ENCODE measurements around the gene TNIK.

The TNIK gene

GRCh38 chr3:171354706-171355582 is 105.3 kb downstream of the TNIK start:
- DNase-seq (ENCODE audit: insufficient read length) (no peak), FAIRE-seq (no peak)
- TF ChIP-seq POLR2A (IDR thresholded peaks at IDR 0.05; ENCODE audit: low read depth, low read length) (no peak), POLR2AphosphoS5 (IDR thresholded peaks at IDR 0.05; ENCODE audit: low read depth, low read length) (no peak), TAF1 (IDR thresholded peaks at IDR 0.05; ENCODE audit: borderline replicate concordance, low read depth, low read length) (no peak)

- FAIRE-seq (no peak), DNase-seq (ENCODE audit: insufficient read length) (no peak)
- TF ChIP-seq POLR2AphosphoS5 (IDR thresholded peaks at IDR 0.05; ENCODE audit: low read depth, low read length): no peak
- no peak for TF ChIP-seq TAF1 (IDR thresholded peaks at IDR 0.05; ENCODE audit: borderline replicate concordance, low read depth, low read length)
- TF ChIP-seq POLR2A (IDR thresholded peaks at IDR 0.05; ENCODE audit: low read depth, low read length): no peak
These were observed 106.0 kb downstream of the TNIK start for GRCh38 chr3:171354049-171354705.

GRCh38 chr3:171353423-171353822 is 106.8 kb downstream of the TNIK start:
- peak; percentile 5 for FAIRE-seq

GRCh38 chr3:171352387-171352935 is 107.7 kb downstream of the TNIK start:
- no peak for FAIRE-seq
- no peak for DNase-seq (ENCODE audit: insufficient read length)
- no peak for TF ChIP-seq TAF1 (IDR thresholded peaks at IDR 0.05; ENCODE audit: borderline replicate concordance, low read depth, low read length)
- no peak for TF ChIP-seq POLR2AphosphoS5 (IDR thresholded peaks at IDR 0.05; ENCODE audit: low read depth, low read length)
- no peak for TF ChIP-seq POLR2A (IDR thresholded peaks at IDR 0.05; ENCODE audit: low read depth, low read length)

More at GRCh38 chr3:171353423-171353822, 106.8 kb downstream of the TNIK start:
- no peak for DNase-seq (ENCODE audit: insufficient read length)
- TF ChIP-seq TAF1 (IDR thresholded peaks at IDR 0.05; ENCODE audit: borderline replicate concordance, low read depth, low read length) (no peak), POLR2AphosphoS5 (IDR thresholded peaks at IDR 0.05; ENCODE audit: low read depth, low read length) (no peak), POLR2A (IDR thresholded peaks at IDR 0.05; ENCODE audit: low read depth, low read length) (no peak)

- FAIRE-seq: no peak
- TF ChIP-seq TAF1 (IDR thresholded peaks at IDR 0.05; ENCODE audit: borderline replicate concordance, low read depth, low read length) (no peak), POLR2AphosphoS5 (IDR thresholded peaks at IDR 0.05; ENCODE audit: low read depth, low read length) (no peak), POLR2A (IDR thresholded peaks at IDR 0.05; ENCODE audit: low read depth, low read length) (no peak)
- no peak for DNase-seq (ENCODE audit: insufficient read length)
These were observed 108.5 kb downstream of the TNIK start for GRCh38 chr3:171351676-171352075.

GRCh38 chr3:171350364-171350763 is 109.8 kb downstream of the TNIK start:
- DNase-seq (ENCODE audit: insufficient read length) (no peak), FAIRE-seq (no peak)
- TF ChIP-seq POLR2AphosphoS5 (IDR thresholded peaks at IDR 0.05; ENCODE audit: low read depth, low read length) (no peak), POLR2A (IDR thresholded peaks at IDR 0.05; ENCODE audit: low read depth, low read length) (no peak), TAF1 (IDR thresholded peaks at IDR 0.05; ENCODE audit: borderline replicate concordance, low read depth, low read length) (no peak)

- DNase-seq (ENCODE audit: insufficient read length) (no peak), FAIRE-seq (peak; percentile 50)
- TF ChIP-seq TAF1 (IDR thresholded peaks at IDR 0.05; ENCODE audit: borderline replicate concordance, low read depth, low read length): no peak
- no peak for TF ChIP-seq POLR2A (IDR thresholded peaks at IDR 0.05; ENCODE audit: low read depth, low read length)
These were observed 110.8 kb downstream of the TNIK start for GRCh38 chr3:171349392-171349791.

GRCh38 chr3:171348121-171348520 is 112.1 kb downstream of the TNIK start:
- TF ChIP-seq POLR2AphosphoS5 (IDR thresholded peaks at IDR 0.05; ENCODE audit: low read depth, low read length) (no peak), TAF1 (IDR thresholded peaks at IDR 0.05; ENCODE audit: borderline replicate concordance, low read depth, low read length) (no peak), POLR2A (IDR thresholded peaks at IDR 0.05; ENCODE audit: low read depth, low read length) (no peak)
- DNase-seq (ENCODE audit: insufficient read length): no peak
- FAIRE-seq: no peak

GRCh38 chr3:171347301-171348039 is 112.7 kb downstream of the TNIK start:
- DNase-seq (ENCODE audit: insufficient read length): peak; percentile 1
- no peak for TF ChIP-seq TAF1 (IDR thresholded peaks at IDR 0.05; ENCODE audit: borderline replicate concordance, low read depth, low read length)
- TF ChIP-seq POLR2AphosphoS5 (IDR thresholded peaks at IDR 0.05; ENCODE audit: low read depth, low read length): 0 out of 2 replicates have a peak, but pooled peaks have one; percentile 40

GRCh38 chr3:171346582-171347300 is 113.5 kb downstream of the TNIK start:
- FAIRE-seq: peak; percentile 50
- DNase-seq (ENCODE audit: insufficient read length): no peak
- no peak for TF ChIP-seq POLR2AphosphoS5 (IDR thresholded peaks at IDR 0.05; ENCODE audit: low read depth, low read length)
- TF ChIP-seq TAF1 (IDR thresholded peaks at IDR 0.05; ENCODE audit: borderline replicate concordance, low read depth, low read length): no peak
- TF ChIP-seq POLR2A (IDR thresholded peaks at IDR 0.05; ENCODE audit: low read depth, low read length): no peak

More at GRCh38 chr3:171347301-171348039, 112.7 kb downstream of the TNIK start:
- FAIRE-seq: peak; percentile 94

Data from GM12892 (cell line).